ENCODE measurements around the gene IL6.

GRCh38 chr7:22694597-22695207 is 32.3 kb upstream of the IL6 start:
- TF ChIP-seq CTCF (IDR thresholded peaks at IDR 0.05) (no peak), USF1 (CRISPR knock-in tag; IDR thresholded peaks at IDR 0.05) (no peak), MXD4 (CRISPR knock-in tag; IDR thresholded peaks at IDR 0.05; ENCODE audit: borderline replicate concordance) (no peak), ZNF281 (CRISPR knock-in tag; IDR thresholded peaks at IDR 0.05) (no peak), TEAD4 (CRISPR knock-in tag; IDR thresholded peaks at IDR 0.05) (no peak), MAX (CRISPR knock-in tag; IDR thresholded peaks at IDR 0.05) (no peak), ZNF138 (CRISPR knock-in tag; conservative IDR thresholded peaks at IDR 0.05) (no peak), KAT7 (CRISPR knock-in tag; IDR thresholded peaks at IDR 0.05; ENCODE audit: borderline replicate concordance) (no peak), JAZF1 (CRISPR knock-in tag; IDR thresholded peaks at IDR 0.05) (no peak), NR3C1 (CRISPR knock-in tag; conservative IDR thresholded peaks at IDR 0.05; ENCODE audit: low read depth) (no peak)

Data from WTC11 (cell line).